Progenitor cell of endocrine pancreas (in vitro differentiated cells): ENCODE results near the gene TRIM28. TPM values are rescaled to one million over a fixed set of nuclear protein-coding genes. Genes with fewer than 3 reads are reported as not detected.
"Not testable (repeated sequence)": the region's sequence is repeated elsewhere in the genome, so short reads cannot be mapped to it uniquely, and the experiment has no call there.

Experiments used
- DNase-seq: peaks from one replicate; pipeline ENCODE4 v3.0.0; 2021; ENCODE audit warnings: low spot score; ENCODE audit not compliant: unreplicated experiment
- H3K27ac Mint-ChIP-seq: 2 replicates; pipeline ENCODE4 v1.8.0; 2021; ENCODE audit warnings: mild to moderate bottlenecking, moderate library complexity, mixed read lengths
- H3K27me3 Mint-ChIP-seq: 2 replicates; pipeline ENCODE4 v1.8.0; 2021; ENCODE audit warnings: mixed read lengths
- H3K36me3 Mint-ChIP-seq: 2 replicates; pipeline ENCODE4 v1.8.0; 2022; ENCODE audit warnings: mixed read lengths; ENCODE audit not compliant: insufficient read depth
- H3K4me1 Mint-ChIP-seq: 2 replicates; pipeline ENCODE4 v1.8.0; 2021; ENCODE audit warnings: low read depth, mixed read lengths
- H3K4me3 Mint-ChIP-seq: 2 replicates; pipeline ENCODE4 v1.8.0; 2021; ENCODE audit warnings: low read depth, mild to moderate bottlenecking, moderate library complexity, mixed read lengths
- H3K9me3 Mint-ChIP-seq: 2 replicates; pipeline ENCODE4 v1.8.0; 2021; ENCODE audit warnings: low read depth, mixed read lengths
- total RNA-seq: library from RNA; stranded (reverse); gene quantifications from 2 replicates; pipeline ENCODE4 v1.2.1, GENCODE V29; 2021
- TF ChIP-seq, protein P1 (sequence below): fragments of 200-600 bp; sonication (generic); IDR thresholded peaks from one replicate; pipeline ENCODE4 v1.5.0; 2021; ENCODE audit warnings: antibody characterized with exemption, mild to moderate bottlenecking; ENCODE audit not compliant: unreplicated experiment

Gene TRIM28
- total RNA-seq, 1 donor from 2014 or later = 699 TPM

DNA sequence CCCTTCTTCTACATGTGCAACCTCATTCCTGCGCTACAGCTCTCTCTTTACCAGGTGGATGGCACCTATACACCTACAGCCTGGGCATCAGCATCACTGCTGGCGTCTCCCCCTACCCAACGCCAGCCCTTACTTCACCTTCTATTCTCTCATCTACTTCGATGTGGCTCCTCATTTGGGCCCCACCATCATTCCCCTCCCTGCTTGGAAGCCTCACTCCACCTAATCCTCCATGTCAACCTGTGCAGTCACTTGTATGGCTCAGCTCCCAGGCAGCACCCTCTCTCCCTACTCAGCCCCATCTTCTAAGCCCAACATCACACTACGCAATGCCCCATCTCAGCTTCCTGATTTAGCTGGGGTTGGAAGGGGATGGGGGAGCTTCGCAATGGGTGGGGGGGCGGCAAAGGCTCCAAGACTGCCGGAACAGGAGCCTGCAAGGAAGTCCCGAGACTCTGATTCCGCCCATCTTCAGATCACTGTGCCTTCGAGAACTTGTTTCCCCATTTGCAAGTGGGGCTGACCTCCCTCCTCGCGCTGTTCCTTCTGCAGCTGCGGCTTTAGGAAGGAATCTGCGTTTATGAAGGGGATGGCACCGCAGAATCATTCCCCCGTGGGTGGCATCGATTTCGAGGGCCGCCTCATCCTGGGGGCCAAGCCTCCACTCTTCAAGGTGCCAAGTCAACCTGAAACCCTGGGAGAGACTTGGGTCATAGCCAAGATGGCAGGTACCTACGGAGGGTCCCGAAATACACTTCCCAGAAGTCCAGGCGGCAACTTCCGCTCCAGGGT, 28.4 kb downstream of the TRIM28 start:
- Mint-ChIP-seq H3K27me3 (no peaks in the 10 kb centered on the region), H3K27ac (peak overlapping the region; percentile 99), H3K4me3 (peak overlapping the region; percentile 98), H3K4me1 (peaks cover 16% of the 10 kb centered on the region), H3K9me3 (no peaks in the 10 kb centered on the region), H3K36me3 (peaks cover 4% of the 10 kb centered on the region)
- TF ChIP-seq, protein P1, sequence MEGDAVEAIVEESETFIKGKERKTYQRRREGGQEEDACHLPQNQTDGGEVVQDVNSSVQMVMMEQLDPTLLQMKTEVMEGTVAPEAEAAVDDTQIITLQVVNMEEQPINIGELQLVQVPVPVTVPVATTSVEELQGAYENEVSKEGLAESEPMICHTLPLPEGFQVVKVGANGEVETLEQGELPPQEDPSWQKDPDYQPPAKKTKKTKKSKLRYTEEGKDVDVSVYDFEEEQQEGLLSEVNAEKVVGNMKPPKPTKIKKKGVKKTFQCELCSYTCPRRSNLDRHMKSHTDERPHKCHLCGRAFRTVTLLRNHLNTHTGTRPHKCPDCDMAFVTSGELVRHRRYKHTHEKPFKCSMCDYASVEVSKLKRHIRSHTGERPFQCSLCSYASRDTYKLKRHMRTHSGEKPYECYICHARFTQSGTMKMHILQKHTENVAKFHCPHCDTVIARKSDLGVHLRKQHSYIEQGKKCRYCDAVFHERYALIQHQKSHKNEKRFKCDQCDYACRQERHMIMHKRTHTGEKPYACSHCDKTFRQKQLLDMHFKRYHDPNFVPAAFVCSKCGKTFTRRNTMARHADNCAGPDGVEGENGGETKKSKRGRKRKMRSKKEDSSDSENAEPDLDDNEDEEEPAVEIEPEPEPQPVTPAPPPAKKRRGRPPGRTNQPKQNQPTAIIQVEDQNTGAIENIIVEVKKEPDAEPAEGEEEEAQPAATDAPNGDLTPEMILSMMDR = no peak
- DNase-seq = no peak

DNA sequence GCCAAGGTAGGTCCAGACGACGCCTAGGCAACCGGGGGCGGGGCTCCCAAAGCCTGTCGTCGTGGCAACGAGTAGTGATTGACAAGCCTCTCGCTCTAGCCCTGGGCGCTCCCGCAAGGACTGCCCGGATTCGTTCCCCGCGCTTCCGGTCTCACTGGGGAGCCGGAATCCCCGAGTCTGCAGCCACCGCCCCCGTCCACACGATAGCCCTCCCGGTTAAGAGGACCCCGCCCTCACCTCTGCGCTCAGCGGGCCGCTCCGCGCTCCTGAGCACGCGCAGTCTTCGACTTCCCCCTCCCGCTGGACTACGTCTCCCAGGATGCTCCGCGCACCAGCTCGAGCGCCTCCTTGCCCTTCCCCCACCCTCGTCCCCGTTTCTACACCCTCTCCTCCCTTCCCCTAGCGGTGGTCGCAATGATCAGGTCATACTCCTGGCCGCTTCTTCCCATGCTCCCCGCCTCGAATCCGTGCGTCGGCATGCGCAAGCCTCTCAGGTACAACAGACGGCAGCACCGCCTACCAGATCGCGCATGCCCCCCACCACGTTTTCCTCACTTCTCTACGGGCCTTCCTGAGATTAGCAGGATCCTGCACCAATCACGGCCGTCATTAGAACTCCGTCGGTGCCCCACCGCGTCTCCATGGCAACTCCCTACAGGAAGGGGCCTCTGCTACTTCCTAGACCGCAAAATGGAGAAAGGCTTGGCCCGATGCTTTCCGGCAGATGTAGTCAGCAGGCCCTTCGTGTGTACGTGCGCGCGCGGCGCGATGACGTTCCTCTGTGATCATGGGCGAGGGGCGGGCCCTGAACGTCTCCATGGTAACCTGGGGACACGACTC, 29.2 kb downstream of the TRIM28 start, which contains the start of gene MZF1:
Gene MZF1 (minus strand): TSS at position 518 of the 840 bp plus-strand sequence. CDS start 1,946 bp downstream, outside the sequence.
- TF ChIP-seq, protein P1 = peak; percentile 45
- peak; percentile 99 for DNase-seq
- H3K27me3 Mint-ChIP-seq = no peaks in the 10 kb centered on the region

DNA sequence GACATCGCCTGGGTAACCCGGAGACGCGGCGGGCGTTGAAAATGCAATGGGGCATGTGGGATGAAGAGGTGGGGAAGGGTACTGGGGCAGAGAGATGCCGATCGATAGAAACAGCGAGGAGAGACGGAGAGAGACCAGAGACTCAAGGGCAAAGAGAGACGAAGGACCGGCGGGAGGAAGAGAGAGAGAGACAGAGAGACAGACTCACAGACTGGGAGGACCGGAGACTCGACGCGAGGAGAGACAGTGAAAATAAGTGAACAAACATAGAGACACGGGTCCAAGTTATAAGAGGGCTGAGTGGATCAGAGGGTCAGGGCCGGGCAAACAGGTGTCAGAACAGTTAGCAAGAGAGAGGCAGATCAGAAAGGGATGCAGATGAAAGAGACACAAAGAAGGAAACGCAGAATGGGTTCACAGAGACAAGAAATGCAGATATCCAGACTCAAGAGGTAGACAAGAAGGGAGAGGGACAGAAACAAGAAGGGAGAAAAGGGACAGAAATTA, 29.8 kb downstream of the TRIM28 start:
- Mint-ChIP-seq H3K27ac (peak overlapping the region; percentile 99), H3K27me3 (no peaks in the 10 kb centered on the region), H3K4me1 (peaks cover 16% of the 10 kb centered on the region), H3K36me3 (peaks cover 3% of the 10 kb centered on the region), H3K4me3 (peak overlapping the region; percentile 98), H3K9me3 (no peaks in the 10 kb centered on the region)
- TF ChIP-seq, protein P1 = no peak
- DNase-seq = no peak

More for the DNA sequence above, 29.2 kb downstream of the TRIM28 start, which contains the start of gene MZF1:
- peak within 1 kb of the TSS; percentile 99 for H3K27ac Mint-ChIP-seq
- peaks cover 4% of the 10 kb centered on the region for H3K36me3 Mint-ChIP-seq
- H3K4me1 Mint-ChIP-seq = peaks cover 16% of the 10 kb centered on the region
- H3K4me3 Mint-ChIP-seq = peak within 1 kb of the TSS; percentile 98
- H3K9me3 Mint-ChIP-seq = no peaks in the 10 kb centered on the region

DNA sequence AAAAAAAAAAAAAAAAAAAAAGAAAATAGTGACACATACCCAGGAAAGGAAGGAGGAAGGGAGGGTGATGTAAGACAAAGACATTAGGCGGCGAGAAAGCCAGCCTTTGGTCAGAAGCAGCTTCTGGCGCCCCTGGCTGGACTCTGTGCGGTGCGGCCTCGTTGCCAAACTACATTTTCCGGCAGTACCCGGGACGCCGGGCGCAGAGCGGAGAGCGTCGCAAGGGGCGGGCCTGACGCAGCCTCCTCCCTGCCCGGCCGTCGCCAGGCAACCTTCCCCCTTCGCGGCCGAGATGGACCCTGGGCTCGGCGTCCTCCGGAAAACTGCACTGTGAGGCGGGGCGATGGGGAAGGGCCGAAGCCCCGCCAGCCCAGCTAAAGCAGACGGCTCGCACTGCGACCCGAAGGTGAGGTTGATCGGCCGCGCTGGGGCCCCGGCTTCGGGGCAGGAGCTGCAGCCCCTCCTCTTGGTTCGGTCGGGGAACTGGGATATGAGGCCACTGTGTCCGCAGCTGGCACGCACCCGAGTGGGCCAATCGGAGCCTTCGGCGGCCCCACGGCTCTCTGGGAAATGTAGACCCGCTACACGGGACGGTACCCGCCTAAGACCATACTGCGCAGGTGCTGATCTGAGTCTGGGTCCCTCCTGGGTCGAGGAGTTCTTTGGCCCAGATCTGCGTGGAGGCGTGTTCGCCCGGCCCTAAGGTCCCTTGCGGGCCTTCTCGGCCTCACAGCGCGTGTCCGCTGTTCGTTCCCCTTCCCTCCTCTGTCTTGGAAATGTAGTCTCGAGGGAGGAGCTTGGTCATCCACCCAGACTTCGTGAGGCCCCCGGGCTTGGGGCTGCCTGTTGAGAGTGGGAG, 31.5 kb downstream of the TRIM28 start:
- H3K27me3 Mint-ChIP-seq = no peaks in the 10 kb centered on the region
- peaks cover 3% of the 10 kb centered on the region for H3K36me3 Mint-ChIP-seq
- peak; percentile 78 for DNase-seq
- peaks cover 16% of the 10 kb centered on the region for H3K4me1 Mint-ChIP-seq
- TF ChIP-seq, protein P1 = no peak
- no peaks in the 10 kb centered on the region for H3K9me3 Mint-ChIP-seq
- peak overlapping the region; percentile 96 for H3K27ac Mint-ChIP-seq
- peak overlapping the region; percentile 98 for H3K4me3 Mint-ChIP-seq

- not testable (repeated sequence) for H3K27ac Mint-ChIP-seq, H3K4me1 Mint-ChIP-seq, DNase-seq, H3K9me3 Mint-ChIP-seq, H3K4me3 Mint-ChIP-seq, H3K36me3 Mint-ChIP-seq, H3K27me3 Mint-ChIP-seq
Observed at GRCh38 chr19:58577581-58577980, 33.7 kb downstream of the TRIM28 start.
